Measurements from ENCODE around the gene ERC2.

- no peak for TF ChIP-seq CEBPB (IDR thresholded peaks at IDR 0.05)
- TF ChIP-seq YY1 (IDR thresholded peaks at IDR 0.05; ENCODE audit: low read depth), result no peak
- no peak for TF ChIP-seq TAF1 (IDR thresholded peaks at IDR 0.05; ENCODE audit: low read depth)
- no peak for TF ChIP-seq TEAD4 (IDR thresholded peaks at IDR 0.05)
- no peak for TF ChIP-seq REST (IDR thresholded peaks at IDR 0.05; ENCODE audit: low read depth)
- TF ChIP-seq MAX (IDR thresholded peaks at IDR 0.05), result no peak
- TF ChIP-seq TCF12 (IDR thresholded peaks at IDR 0.05; ENCODE audit: low read depth), result no peak
- no peak for TF ChIP-seq NFIC (IDR thresholded peaks at IDR 0.05)
- TF ChIP-seq RAD21 (IDR thresholded peaks at IDR 0.05; ENCODE audit: low read depth), result no peak
Observed at GRCh38 chr3:55718521-55718921, 749.7 kb downstream of the ERC2 start.

Data from Ishikawa (cell line).